Small intestine (tissue), 7 donors: ENCODE measurements around the gene NIPAL4. TPM values are rescaled to one million over a fixed set of nuclear protein-coding genes. Genes with fewer than 3 reads are reported as not detected.

Source experiments
- DNase-seq, 2 donors: peaks; one replicate each; pipeline versions ENCODE4 v3.0.0 to v3.0.0-alpha.2; 2013
- FAIRE-seq: peaks from 2 replicates; lab custom pipeline; 2012; peaks lifted over from hg19 to GRCh38; lab: Jason Lieb, UNC
- H3K27ac ChIP-seq, 3 donors: one replicate each; pipeline ENCODE4 v1.5.1; 2013; ENCODE audit warnings: low read length in 2 of 3, mild to moderate bottlenecking in 2 of 3, control low read depth in 1 of 3, inconsistent platforms in 1 of 3, low read depth in 1 of 3, moderate library complexity in 1 of 3
- H3K27me3 ChIP-seq, 3 donors: one replicate each; pipeline ENCODE4 v1.6.1; 2013; ENCODE audit warnings: low read length in 3 of 3, inconsistent platforms in 1 of 3; ENCODE audit not compliant: control insufficient read depth in 3 of 3, insufficient read depth in 3 of 3
- H3K36me3 ChIP-seq, 3 donors: one replicate each; pipeline ENCODE4 v1.6.1; 2013; ENCODE audit warnings: low read length in 3 of 3, inconsistent platforms in 1 of 3, low read depth in 1 of 3, mild to moderate bottlenecking in 1 of 3, moderate library complexity in 1 of 3; ENCODE audit not compliant: control insufficient read depth in 3 of 3, insufficient read depth in 2 of 3
- H3K4me1 ChIP-seq, 3 donors: one replicate each; pipeline ENCODE4 v1.6.1; 2013; ENCODE audit warnings: low read length in 2 of 3, inconsistent platforms in 1 of 3, low read depth in 1 of 3, mild to moderate bottlenecking in 1 of 3, moderate library complexity in 1 of 3; ENCODE audit not compliant: control insufficient read depth in 3 of 3, insufficient read depth in 2 of 3
- H3K4me3 ChIP-seq, 3 donors: one replicate each; pipeline ENCODE4 v1.5.1; 2013; ENCODE audit warnings: low read length in 3 of 3, control low read depth in 1 of 3, inconsistent platforms in 1 of 3, low read depth in 1 of 3, mild to moderate bottlenecking in 1 of 3, moderate library complexity in 1 of 3
- H3K9me3 ChIP-seq, 2 donors: one replicate each; pipeline ENCODE4 v1.6.1; 2013; ENCODE audit warnings: low read depth in 1 of 2, low read length in 1 of 2; ENCODE audit not compliant: control insufficient read depth in 2 of 2, insufficient read depth in 1 of 2
- WGBS, 3 donors: extraction: QIAGEN DNeasy Blood & Tissue Kit; methylation state at CpG; one replicate each; pipeline ENCODE4 v1.1.7; 2013; 5-methylcytosine and 5-hydroxymethylcytosine counted together
- polyA plus RNA-seq, 4 donors: library from polyadenylated mRNA; stranded (reverse) in 3 of 4; unstranded in 1 of 4; fragments of 200-250 nt in 3 of 4; fragments of 120-200 nt in 1 of 4; gene quantifications; one replicate each; pipeline versions ENCODE4 v1.2.1 to v1.2.3, GENCODE V29; 2013
- donor health status: healthy with polysubstance abuse.
- donor health status: control.
- donor health status: control.
- donor health status: Bipolar disorder and iron deficiency.
- donor health status: healthy.

NIPAL4 gene
- polyA plus RNA-seq, 4 donors, result 0.10 to 0.21 TPM; not detected in 2

DNA sequence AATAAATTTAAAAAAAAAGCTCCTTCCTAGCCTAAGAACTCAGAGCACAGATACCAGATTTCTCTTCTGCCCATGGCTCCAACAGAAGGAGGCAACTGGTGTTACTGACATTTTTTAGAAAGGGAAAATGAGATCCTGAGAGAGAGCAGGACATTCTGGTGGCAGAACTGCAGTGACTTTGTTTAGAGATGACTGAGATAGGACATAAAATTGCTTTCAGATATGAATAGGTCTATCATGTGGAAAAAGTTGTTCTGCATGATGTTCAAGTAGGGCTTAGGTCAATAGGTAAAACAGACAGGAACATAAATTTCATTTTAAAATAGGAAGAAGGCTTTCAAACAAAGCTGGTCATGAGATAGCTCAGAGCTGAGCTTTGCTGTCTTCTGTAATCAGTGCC, 49.6 kb downstream of the NIPAL4 start:
- Histone ChIP-seq H3K9me3 (no peaks in the 10 kb centered on the region), H3K27ac (no peak overlapping the region), H3K4me3 (no peak overlapping the region), H3K4me1 (peaks cover 0 to 7% (median 3%) of the 10 kb centered on the region in 3 donors), H3K27me3 (no peaks in the 10 kb centered on the region), H3K36me3 (peaks cover 0 to 27% (median 0%) of the 10 kb centered on the region in 3 donors)
- DNase-seq, result no peak
- no peak for FAIRE-seq

DNA sequence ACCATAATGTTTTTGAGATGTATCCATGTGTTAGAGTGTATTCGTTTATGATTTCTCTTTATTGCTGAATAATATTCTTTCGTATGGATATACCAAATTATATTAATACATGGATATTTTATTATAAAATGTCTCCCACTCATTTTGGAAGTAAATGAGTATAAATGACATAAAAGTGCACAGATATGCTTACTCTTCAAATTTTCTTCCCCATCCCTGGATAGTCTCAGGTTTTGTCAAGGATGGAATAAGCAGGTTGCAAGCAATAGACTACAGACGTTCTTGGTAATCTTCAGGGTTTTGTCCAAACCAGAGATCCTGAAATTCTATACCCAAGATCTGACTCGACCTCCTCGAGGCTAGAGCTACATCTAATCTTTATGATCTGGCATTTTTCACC, 50.7 kb downstream of the NIPAL4 start:
- Histone ChIP-seq H3K4me1 (peaks cover 0 to 7% (median 3%) of the 10 kb centered on the region in 3 donors), H3K36me3 (peaks cover 0 to 24% (median 0%) of the 10 kb centered on the region in 3 donors), H3K27ac (peak overlapping the region in 1 of 3 donors; percentile 56), H3K9me3 (no peaks in the 10 kb centered on the region), H3K4me3 (no peak overlapping the region), H3K27me3 (no peaks in the 10 kb centered on the region)
- no peak for DNase-seq
- no peak for FAIRE-seq
- 77 to 88% (median 81%) methylated on average over 5 of the region's 5 CpGs for WGBS, 3 donors

- Histone ChIP-seq H3K27ac (peak overlapping the region in 2 of 3 donors; percentile 14 to 87), H3K9me3 (no peaks in the 10 kb centered on the region)
These were observed 51.9 kb downstream of the NIPAL4 start for GRCh38 chr5:157511651-157512644.

DNA sequence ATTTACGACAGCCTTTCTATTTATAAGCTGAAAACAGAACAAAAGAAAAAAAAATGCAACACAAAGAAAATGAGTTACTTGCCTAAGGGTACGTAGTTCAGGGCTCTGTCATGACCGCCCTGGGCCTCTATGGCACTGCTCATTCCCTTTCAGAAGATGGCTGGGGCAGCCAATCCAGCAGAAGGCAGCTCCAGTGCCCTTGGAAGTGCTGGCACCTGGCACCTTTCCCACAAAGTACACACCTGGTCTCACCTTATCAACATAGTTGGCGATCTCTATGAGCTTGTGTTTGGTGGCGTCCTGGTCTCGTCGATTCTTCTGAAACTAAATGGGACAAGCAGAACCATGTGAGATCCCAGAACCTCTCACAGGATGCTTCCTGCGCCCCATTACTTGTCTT, 53.2 kb downstream of the NIPAL4 start:
- Histone ChIP-seq H3K9me3 (no peaks in the 10 kb centered on the region), H3K27ac (no peak overlapping the region), H3K36me3 (peaks cover 0 to 18% (median 0%) of the 10 kb centered on the region in 3 donors), H3K4me3 (no peak overlapping the region), H3K27me3 (no peaks in the 10 kb centered on the region), H3K4me1 (peaks cover 0 to 6% (median 0%) of the 10 kb centered on the region in 3 donors)
- FAIRE-seq (no peak), DNase-seq (peak in 1 of 2 donors; percentile 27)
- WGBS, 3 donors, result 36 to 78% (median 48%) methylated on average over 8 of the region's 8 CpGs

More at GRCh38 chr5:157511651-157512644, 51.9 kb downstream of the NIPAL4 start:
- DNase-seq, result peak; percentile 21 to 40
- FAIRE-seq, result no peak
- peaks cover 0 to 22% (median 0%) of the 10 kb centered on the region in 3 donors for H3K36me3 ChIP-seq
- H3K27me3 ChIP-seq, result no peaks in the 10 kb centered on the region
- H3K4me1 ChIP-seq, result peaks cover 0 to 7% (median 3%) of the 10 kb centered on the region in 3 donors
- H3K4me3 ChIP-seq, result no peak overlapping the region
- WGBS, 3 donors, result 52 to 78% (median 75%) methylated on average over 9 of the region's 9 CpGs

DNA sequence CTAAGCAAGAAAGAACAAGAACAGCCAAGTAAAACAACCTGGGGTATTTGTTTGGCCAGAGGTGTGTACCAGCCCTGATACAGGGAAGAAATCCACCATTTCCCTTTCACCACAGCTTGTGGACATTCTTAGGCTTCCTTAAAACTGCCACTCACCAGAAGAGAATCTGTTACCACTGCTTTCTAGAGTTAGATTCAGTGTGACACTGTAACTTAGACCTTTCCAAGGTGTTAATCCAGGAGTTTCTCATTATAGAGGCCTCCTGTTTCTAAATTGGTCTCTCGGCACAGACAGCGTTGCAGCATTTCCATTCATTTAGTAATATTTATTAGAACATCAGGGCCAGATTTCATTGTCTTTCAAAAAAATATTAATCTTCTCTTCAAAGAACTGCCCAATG, 55.0 kb downstream of the NIPAL4 start:
- Histone ChIP-seq H3K9me3 (no peaks in the 10 kb centered on the region), H3K36me3 (peaks cover 0 to 17% (median 0%) of the 10 kb centered on the region in 3 donors), H3K27ac (peak overlapping the region in 1 of 3 donors; percentile 24), H3K27me3 (no peaks in the 10 kb centered on the region), H3K4me3 (no peak overlapping the region), H3K4me1 (peaks cover 0 to 6% (median 0%) of the 10 kb centered on the region in 3 donors)
- 97 to 98% (median 97%) methylated on average over 2 of the region's 2 CpGs for WGBS, 3 donors
- FAIRE-seq (no peak), DNase-seq (no peak)

DNA sequence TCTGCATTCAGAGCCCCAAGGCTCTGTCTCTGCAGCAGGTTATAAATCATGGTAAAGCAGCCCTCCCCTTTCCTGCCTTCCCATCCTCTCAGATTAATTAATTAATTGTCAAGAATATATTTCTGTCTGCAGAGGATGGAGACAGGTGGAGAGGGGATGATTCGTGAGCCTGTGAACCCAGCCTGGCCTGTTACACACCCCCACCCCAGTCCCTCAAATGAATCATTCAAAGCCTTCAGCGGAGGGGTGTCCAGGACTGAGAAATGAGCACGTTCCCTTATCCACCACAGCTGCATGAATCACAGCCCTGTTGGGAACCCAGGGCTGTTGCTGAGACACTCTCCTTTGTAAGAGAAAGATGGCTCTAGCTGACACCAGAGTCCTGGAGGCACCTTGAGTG, 56.0 kb downstream of the NIPAL4 start:
- H3K27ac ChIP-seq, result peak overlapping the region in 1 of 3 donors; percentile 79

DNA sequence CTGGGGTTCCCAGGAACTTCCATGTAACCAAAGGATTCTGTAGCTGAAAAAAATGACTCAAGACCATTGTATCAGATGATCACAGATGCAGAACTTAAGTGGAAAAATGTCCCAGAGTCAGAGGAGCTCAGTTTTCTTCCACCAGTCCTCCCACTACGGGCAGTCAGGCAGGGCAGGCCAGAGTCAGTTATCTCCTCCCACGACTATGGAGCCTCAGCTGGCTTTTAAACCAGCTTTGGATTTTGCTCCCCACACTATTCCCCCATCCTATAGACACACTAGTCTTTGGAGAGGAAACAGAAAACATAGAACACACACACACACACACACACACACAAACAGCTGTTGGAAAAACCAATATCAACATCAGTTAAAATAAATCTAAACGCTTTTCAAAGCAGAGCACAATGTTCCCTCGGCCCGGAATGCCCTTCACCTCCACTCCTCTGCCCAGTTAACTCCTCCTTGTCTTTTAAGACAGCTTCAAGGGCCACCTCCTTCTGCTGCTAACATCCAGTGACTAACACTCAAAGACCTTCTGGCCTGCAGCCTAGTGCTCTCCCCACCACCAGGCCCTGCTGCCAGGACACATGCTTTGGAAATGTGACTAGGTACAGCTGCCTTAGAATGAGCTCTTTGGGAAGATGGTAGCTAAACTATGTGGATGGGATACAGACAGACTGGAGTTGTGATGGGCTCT, 56.8 kb downstream of the NIPAL4 start:
- H3K4me1 ChIP-seq, result peaks cover 0 to 6% (median 0%) of the 10 kb centered on the region in 3 donors

More for the DNA sequence above, 56.0 kb downstream of the NIPAL4 start:
- WGBS, 3 donors, result 61 to 77% (median 65%) methylated on average over 3 of the region's 3 CpGs
- no peak overlapping the region for H3K4me3 ChIP-seq
- no peaks in the 10 kb centered on the region for H3K27me3 ChIP-seq
- DNase-seq, result no peak
- FAIRE-seq, result no peak
- H3K36me3 ChIP-seq, result peaks cover 0 to 17% (median 0%) of the 10 kb centered on the region in 3 donors
- H3K4me1 ChIP-seq, result peaks cover 0 to 6% (median 0%) of the 10 kb centered on the region in 3 donors
- H3K9me3 ChIP-seq, result no peaks in the 10 kb centered on the region

GRCh38 chr5:157518963-157519362, 59.0 kb downstream of the NIPAL4 start:
- Histone ChIP-seq H3K9me3 (no peaks in the 10 kb centered on the region), H3K4me3 (no peak overlapping the region), H3K27ac (peak overlapping the region in 1 of 3 donors; percentile 69), H3K36me3 (peaks cover 0 to 10% (median 0%) of the 10 kb centered on the region in 3 donors), H3K27me3 (no peaks in the 10 kb centered on the region), H3K4me1 (peaks cover 0 to 3% (median 0%) of the 10 kb centered on the region in 3 donors)
- no peak for FAIRE-seq
- DNase-seq, result no peak
- WGBS, 3 donors, result 69 to 94% (median 87%) methylated on average over 6 of the region's 6 CpGs

More for the DNA sequence above, 56.8 kb downstream of the NIPAL4 start:
- FAIRE-seq (no peak), DNase-seq (no peak)
- Histone ChIP-seq H3K9me3 (no peaks in the 10 kb centered on the region), H3K27ac (peak overlapping the region in 1 of 3 donors; percentile 79), H3K36me3 (peaks cover 0 to 15% (median 0%) of the 10 kb centered on the region in 3 donors), H3K4me3 (no peak overlapping the region), H3K27me3 (no peaks in the 10 kb centered on the region)
- 55 to 75% (median 64%) methylated on average over 5 of the region's 5 CpGs for WGBS, 3 donors
